ENCODE results near the gene CCND3.

Gene CCND3

DNA sequence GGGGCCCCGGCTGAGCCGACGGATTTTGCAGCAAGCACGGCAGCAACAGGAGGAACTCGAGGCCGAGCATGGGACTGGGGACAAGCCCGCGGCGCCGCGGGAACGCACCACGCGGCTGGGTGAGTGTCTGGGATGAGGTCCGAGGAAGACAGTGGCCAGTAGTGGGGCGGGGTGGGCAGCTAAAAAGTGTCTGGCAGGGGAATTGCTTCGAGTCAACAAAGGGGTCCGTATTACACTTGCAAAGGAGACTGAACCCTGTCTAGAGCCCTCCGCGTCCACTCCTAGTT lies 20.0 kb downstream of the CCND3 start:
- no peak for DNase-seq (ENCODE audit: low read depth)

DNA sequence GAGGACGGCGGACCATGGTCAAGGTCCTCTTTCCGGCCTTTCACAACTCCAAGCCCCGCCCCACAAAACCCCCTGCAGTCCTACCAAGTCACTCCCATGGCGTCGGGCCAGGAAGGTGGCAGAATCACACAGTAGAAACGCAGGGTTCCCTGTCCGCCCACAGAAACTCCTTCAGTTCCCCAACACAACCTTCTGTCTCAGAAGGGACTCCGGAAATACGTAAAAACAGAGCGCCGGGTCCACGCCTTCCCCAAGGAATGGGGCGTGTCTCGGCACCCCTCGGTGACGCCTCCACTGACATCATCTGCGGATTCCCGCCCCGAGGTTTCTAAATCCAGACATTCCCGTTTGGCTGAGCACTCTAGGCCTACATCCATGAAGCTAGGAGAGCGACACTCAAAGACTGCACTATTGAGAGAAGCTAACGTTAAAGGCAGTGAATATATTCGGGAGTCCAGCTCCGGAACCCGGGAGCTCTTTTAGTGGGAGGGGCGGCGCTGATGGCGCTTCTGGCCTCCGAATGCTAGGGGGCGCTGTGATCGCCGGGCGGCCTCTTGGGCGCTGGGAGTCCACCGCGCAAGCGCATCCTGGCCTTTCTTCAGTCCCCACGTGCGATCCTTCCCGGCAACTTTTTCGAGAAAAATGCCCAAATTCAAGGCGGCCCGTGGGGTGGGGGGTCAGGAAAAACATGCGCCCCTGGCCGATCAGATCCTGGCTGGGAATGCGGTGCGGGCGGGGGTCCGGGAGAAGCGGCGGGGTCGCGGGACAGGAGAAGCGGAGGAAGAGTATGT lies 20.5 kb downstream of the CCND3 start, which contains the start of the genes BYSL and MED20:
Gene BYSL, plus strand, starts transcription at position 579 of the 791 bp plus-strand sequence. Its CDS starts 64 bp downstream, at position 643.
Gene MED20, minus strand, starts transcription at position 219 of the 791 bp plus-strand sequence. Its CDS starts 121 bp downstream, at position 98.
- peak; percentile 87 for DNase-seq (ENCODE audit: low read depth)

DNA sequence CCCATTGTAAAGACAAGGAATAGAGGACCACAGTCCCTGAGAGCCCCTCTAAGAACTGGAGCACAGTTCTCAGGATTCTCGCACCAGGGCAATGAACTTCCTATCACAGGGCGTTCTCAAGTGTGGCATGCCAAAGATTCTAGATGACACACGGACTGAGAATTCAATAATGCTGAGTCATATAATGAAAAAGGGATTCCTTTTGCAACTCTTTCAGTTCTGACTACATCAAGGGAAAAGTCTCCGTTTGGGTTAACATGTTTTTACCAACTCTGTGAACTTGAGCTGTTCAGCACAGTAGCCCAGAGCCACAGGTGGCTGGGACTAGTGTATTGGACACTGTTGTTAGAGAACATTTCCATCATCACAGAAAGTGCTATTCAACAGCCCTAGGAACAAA lies 24.1 kb downstream of the CCND3 start:
- DNase-seq (ENCODE audit: low read depth), result no peak

DNA sequence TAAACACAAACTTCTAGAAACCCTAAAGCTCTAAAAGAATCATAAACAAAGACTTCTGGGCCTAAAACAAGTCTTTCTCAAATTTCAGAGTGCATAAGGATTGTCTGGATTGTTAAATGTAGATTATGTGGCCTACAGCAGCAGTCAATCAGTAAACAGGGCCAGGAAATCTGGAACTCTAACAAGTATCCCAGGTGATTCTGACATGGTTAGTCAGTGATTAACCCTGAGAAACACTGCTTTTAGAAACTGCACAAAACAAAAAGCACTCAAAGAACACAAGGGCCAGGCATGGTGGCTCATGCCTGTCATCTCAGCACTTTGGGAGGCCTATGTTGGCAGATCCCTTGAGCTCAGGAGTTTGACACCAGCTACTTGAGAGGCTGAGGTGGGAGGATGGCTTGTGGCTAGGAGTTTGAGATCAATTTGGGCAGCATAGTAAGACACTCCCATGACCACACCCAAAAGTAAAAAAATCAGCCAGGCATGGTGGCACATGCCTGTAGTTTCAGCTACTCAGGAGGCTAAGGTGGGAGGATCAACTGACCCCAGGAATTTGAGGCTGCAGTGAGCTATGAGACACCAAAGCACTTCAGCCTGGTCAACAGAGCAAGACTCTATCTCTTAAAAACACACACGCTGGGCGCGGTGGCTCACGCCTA lies 26.6 kb downstream of the CCND3 start:
- no peak for DNase-seq (ENCODE audit: low read depth)

DNA sequence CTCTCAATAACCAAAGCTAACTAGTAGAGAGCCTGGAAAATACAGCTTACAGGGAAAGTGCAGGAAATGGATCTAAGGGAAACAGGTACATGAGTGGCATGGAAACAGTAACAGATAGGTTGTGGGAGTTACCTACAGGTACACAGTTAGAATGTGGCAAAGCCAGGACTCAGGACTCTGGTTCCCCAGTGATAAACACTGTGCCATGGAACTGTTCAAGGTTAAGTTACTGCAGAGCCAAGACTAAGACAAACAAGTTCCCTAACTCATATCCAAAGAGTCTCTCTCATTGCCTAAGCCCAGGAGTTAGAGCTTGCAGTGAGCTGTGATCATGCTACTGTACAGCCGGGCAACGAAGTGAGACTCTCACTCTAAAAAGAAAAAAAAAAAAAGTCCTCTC lies 27.3 kb downstream of the CCND3 start:
- DNase-seq (ENCODE audit: low read depth), result no peak

DNA sequence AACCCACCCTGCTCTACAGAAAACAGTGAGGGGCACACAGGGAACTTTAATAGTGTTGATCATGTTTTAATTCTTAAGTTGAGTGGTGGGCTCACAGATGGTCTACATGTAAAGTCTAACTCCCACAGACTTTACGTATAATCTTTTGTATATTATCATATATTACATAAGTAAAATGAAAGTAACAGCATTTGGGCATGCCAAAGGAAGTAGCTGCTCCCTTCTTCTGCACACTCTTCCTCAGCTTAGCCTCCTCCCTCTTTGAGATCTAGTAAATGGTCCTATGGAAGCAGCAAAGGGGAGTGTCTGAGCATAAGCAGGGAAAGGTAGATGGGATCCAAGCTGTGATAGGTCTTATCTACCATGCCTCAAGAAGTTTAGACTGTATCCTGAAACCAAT lies 31.9 kb downstream of the CCND3 start:
- DNase-seq (ENCODE audit: low read depth), result no peak

DNA sequence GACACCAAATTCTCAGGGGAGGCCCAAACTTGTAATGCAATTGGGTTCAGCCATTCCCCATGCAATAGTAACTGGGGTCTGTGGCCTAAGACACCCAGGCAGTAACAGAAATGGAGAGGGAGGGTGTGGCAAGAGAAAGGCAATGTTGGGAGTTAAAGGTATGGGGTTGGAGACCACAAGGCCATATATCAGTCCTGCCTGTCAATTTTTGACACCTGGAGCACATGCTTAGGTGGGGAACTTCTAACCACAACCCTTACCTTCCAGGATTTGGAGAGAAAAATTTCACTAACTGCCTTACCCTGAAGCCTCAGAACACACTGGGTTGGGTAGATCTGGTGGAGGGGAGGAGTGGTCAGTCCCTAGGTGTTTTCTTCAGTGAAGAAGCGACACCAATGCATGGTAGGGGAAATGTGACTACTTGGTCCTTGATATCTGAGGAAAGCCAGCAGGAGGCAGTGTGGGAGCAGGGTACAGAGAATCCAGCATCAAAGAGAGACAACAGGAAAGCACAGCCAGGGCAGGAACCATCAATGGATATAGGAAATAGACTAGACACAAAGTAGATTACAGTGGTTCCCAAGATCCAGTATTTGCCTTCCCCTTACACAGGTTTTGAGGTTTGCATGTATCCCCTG lies 39.6 kb downstream of the CCND3 start:
- DNase-seq (ENCODE audit: low read depth), result peak; percentile 14

DNA sequence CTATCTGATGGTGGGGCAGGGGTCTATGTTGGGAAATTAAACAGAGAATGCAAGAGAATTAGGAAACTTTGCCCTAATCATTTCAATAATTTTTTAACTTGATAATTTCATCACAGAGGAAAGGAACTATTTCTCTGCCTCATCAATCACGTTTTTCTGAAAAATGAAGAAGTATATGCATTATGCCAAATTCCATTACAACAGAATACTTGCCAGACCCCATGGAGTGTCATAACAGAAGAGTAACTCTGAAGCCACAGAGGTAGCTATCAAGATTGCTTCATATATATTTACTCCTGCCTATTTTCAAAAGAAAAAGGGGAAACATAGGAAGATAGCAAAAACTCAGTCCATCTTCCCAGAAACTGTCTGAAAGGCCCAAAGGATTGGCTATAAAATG lies 40.7 kb downstream of the CCND3 start:
- DNase-seq (ENCODE audit: low read depth), result no peak

DNA sequence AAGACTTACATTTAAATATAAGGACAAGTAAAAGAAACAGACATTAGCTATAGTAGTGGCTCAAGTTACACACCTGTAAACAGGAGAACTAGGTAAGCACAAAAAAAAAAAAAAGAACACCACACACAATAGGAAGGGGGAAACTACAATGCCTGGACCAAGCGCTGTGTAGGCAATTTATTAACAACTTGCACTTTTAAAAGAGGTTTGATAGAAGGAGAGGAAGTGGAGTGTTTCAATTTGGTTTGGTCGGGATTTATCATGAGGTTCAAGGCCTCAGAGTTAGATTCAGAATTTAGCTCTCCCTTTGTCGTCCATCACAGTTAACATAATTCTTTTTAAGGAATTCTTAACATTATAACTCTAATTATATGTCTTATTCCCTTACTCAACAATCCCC lies 45.3 kb downstream of the CCND3 start:
- no peak for DNase-seq (ENCODE audit: low read depth)

DNA sequence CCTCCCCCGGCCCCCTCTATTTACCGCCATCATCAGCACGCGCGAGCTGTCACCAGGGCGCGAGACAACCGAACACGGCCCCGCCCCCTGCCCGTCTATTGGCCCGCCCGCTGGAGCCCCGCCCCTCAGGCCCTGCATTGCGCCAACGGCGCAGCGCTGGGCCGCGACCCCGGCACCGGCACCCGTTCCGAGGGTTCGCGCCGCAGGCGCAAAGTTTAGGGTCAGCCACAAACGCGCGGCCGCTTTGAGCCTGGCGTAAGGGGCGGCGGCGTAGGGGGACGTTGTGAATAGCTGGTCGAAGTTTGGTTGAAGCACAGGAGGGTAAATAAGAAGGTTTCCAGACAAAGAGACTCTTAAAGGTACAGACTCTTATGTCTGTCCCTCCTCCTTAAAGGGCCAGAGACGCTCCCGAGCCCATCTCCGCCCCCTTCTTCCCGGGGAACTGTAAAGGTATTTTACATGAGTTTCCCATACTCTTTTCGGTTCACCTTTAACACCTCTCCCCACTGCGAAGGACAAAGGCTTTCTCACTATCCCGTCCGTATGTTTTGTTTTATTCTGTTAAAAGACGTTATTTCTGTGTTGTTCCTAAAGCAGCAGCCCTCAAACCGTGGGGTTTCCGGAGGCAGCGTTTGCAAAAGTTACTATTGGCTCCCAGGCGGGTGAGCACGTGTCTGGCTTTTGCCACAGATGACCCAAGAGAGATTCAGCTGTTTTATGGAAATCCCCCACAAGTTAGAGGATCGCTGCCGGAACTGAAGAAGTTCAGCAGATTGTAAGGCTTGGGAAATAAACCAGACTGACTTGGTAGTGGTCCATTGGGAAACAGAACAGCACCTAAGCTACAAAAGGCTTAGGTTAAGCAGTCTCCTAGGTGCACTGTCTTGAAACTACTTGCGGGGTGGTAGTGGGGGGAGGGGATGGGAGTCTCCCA lies 46.0 kb downstream of the CCND3 start, which contains the start of gene USP49:
Gene USP49, minus strand, starts transcription at position 76 of the 934 bp plus-strand sequence. CDS start 88,392 bp downstream, outside the sequence.
- peak; percentile 84 for DNase-seq (ENCODE audit: low read depth)

DNA sequence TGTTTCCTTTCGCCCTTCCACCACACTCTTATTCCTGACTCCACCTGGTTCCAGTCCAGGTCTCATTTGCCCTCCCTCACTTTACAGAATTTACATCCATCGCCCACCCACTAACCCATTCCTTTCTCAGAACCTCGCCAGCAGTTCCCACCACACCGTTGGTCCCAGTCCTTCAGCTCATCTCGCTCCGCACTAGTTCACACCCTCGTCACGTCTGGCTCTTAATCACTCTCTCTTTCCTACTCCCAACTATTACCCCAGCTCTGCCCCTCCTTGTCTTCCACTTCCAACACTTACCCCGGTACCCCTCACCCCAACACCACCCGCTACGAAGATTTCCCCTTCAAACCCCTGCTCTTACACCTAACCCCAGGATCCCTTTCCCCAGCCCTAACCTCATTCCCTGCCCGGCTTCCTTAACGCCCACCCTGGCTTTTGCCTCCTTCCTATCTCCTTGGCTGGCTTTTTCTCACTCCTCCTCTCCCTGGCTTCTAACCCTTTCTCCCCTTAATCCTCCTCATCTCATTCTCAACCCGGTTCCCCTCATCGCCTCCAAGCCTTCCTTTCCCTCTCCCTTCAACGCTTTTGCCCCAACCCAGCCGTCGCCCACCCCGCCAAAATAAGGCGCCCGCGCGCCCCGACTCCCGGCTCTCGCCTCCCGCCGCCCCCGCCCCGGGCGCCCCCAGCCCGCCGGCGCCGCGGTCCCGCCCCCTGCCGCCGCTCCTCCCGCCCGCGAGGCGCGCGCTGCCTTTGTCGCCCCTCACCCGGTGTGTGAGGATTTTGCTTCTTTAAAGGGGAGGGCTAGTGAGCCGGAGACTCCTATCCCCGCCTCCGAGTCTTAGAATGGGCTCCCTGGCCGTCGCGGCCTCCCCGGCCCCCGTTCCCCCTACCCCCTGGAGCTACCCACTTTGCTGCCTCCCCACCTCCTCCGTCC lies 47.0 kb downstream of the CCND3 start:
- DNase-seq (ENCODE audit: low read depth), result no peak

DNA sequence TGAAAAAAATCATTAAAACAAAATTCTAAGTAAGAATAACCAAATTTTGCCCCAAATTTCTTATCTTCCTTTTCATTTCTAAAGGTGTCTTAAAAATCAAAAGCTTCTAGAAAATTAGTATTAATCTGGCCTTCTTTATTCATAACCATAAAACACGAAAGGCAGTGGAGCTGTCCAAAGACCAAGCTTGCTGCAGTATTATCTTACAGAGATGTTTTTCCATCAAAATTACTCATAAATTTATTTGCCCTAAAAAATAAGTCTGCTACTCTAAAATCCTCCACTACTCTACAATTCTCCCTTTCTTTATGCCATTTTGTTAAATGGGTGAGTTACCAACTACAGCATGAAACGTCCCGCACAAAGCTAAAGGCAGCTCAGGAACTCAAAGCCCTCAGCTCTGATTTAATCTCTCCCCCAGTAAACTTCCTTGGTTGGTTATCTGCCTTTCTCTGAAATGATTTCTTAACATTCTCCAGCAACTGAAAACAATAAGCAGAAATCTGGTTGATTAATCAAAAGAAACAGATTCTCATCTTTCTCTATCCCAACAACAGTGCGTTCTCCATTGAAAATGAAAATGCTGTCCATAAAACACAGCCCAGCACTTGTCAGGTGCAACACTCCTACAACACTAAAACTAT lies 48.6 kb downstream of the CCND3 start:
- no peak for DNase-seq (ENCODE audit: low read depth)

DNA sequence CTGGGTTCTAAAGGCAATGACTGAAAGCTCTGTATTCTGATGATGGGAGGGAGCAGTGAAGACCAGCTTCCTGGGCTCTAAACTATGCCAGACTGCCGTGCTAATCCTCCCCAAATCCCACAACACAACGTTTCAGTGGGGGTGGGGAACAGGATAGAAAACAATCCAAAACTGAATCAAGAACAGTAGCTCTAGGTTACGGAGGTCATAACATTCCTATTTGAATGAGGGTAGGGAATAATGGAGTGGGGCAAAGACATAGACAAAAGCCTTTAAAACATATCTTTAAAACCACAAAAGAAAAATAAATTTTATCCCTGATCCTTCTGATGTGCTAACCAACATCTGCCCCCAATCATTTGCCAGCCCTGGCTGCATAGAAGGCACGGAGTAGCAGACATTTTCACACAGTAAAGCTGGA lies 54.3 kb downstream of the CCND3 start:
- DNase-seq (ENCODE audit: low read depth), result no peak

DNA sequence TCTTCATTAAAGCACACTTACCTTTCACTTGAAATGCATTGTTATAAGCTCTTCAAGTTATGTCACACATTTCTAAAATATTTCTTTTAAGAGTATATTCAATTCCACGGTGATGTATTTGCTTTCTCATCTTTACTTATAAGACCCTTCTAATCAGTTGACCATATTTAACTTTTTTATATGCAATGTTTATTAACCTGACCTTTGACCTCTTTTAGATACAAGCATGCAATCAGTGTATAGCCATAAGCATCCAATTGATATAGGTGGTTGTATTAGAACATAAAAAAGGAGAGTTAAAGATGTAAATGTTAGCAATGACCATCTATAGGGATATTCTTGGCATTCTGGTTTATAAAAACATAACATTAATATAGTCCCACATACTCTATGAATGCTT lies 55.7 kb downstream of the CCND3 start:
- DNase-seq (ENCODE audit: low read depth), result no peak

DNA sequence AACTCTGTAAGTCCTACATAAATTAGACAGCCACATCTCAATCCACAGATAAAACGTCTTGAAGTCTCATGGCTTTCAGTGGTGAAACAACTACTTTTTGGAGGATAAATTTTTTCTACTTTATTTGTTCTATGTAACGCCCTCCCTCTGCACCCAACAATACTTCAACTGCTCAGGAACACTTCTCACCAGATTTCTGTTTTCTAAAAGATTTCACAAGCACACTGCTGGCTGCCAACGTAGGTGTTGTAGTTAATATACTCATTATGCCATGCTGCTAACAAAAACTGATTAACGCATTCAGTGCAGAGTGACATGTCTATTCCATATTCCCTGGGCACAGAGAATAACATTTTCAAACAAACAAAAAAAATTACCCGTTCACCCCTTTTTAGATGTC lies 56.7 kb downstream of the CCND3 start:
- DNase-seq (ENCODE audit: low read depth), result no peak

Data from T-helper 22 cell (primary cell).